Stimulated activated CD8-positive, alpha-beta memory T cell treated with anti-CD3 and anti-CD28 coated beads, Interleukin-7, amount 100 ng/mL, for 1 hour (primary cell): ENCODE results near the gene CYP27C1.

Experiments used
- DNase-seq, 2 donors: peaks; one replicate each; pipeline ENCODE4 v3.0.0-alpha.2; 2020; ENCODE audit warnings: low read depth in 2 of 2

CYP27C1 gene

DNA sequence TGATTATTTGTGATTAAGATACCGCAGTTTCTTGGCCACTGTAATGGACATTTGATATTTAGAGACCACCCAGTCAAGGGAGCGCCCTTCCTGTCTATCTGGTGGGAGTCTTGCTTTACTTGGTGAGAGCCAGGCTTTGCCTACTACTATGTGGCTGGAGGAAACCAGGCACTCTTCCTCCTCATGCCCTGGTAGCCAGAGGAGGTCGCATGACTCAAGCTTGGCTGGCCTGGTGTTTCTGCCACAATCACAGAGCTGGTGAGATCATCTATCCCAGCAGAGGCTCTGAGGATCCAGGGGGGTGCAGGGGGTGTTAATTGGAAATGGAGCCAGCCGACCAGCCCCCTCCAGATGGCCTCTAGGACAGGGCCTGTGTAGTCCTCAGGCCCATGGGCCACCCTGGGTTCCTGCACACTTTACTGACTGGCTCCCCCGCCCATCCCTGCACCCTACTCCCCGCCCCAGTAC is 66.4 kb downstream of the CYP27C1 start:
- no peak for DNase-seq

DNA sequence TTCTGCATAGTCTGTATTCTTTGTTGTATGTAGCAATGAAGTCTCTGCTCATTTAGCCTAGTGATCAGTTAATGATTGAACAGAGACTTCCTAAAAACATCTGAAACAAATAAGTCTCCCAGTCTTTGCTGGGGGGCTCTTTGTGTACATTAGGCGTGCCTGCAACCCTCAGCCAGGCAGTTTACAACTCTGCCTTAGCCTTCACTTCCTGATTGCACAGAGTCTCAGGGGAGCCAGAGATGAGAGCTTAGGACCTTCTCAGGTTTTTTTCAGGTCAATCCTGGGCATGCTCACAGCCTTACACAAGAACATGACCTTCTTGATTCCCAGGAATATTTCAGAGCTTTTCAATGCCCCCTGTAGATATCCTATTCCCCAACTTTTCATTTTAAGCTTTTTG is 69.1 kb downstream of the CYP27C1 start:
- no peak for DNase-seq

DNA sequence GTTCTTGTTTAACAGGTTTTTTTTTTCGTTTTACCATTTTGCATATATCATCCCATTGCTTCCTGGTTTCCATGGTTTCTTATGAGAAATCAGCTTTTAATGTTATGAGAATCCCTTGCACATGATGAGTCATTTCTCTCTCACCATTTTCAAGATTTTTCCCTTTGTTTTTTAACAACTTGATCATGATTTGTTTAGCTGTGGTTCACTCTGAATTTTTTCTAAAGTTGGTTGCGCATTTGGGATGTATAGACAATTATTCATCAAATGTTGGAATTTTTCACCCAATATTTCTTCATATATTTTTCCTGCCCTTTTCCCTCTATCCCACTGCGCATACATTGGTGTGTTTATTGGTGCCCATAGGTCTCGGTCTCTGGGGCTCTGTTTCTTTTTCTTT is 70.7 kb downstream of the CYP27C1 start:
- no peak for DNase-seq

DNA sequence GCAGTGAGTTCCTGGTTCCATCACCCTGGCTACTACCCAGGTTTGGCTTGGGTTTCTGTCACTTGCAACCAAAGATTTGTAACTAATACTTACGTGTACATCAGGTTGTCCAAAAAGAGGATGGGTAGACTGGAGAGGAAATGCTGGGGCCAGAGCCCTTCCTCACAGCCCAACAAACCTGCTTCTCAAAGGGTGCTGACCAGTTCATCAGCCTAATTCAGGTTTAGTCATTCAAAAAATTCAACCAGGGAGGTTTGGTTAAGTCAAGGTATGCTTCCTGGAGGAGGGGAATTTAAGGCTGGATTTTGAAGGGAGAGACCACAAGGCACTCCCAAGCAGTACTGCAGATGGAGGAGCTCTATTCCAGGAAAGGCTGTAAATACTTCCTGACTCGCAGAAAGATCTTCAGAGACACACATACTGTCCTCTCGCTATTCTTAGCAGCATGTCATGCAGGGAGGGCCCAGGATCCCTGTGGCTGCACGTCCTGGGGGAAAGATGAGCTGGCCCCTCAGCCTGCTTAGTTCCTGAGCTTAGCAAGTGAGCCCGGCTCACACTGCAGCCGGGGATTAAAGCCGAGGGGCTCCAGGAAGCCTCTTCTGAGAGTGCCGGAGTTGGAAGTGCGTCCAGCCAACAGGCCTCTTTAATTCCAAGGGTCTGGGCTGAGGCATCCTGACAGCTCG is 73.1 kb downstream of the CYP27C1 start:
- DNase-seq, result no peak

DNA sequence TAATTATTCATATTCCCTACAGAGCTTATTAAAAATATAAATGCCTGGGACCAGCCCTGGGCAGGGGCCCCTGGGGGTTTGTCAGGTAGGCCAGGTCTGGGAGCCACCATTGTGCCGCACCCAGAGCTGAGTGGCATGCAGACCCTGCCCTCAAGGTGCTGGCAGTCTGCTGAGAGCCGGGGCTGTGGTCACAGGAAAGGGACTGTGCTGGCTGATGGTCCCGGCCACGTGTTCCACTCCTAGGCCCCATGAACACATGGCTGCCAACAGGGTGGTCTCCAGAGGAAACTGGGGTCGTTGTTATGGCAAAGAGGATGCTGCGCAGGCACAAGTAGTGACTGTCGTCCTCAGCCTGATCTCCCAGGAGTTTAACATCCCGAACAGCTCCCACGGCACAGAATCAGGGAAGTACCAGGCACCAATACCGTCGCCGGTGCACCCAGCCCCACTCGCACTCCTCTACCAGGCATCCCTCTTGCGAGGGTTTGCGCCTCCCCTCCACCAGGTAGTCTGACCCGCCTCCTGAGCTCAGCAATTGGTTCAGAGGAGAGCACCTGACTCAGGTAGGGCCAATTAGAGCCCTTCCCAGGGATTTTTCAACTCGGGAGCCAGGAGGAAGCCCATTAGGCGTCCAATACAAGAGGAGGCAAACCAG is 73.9 kb downstream of the CYP27C1 start:
- no peak for DNase-seq

DNA sequence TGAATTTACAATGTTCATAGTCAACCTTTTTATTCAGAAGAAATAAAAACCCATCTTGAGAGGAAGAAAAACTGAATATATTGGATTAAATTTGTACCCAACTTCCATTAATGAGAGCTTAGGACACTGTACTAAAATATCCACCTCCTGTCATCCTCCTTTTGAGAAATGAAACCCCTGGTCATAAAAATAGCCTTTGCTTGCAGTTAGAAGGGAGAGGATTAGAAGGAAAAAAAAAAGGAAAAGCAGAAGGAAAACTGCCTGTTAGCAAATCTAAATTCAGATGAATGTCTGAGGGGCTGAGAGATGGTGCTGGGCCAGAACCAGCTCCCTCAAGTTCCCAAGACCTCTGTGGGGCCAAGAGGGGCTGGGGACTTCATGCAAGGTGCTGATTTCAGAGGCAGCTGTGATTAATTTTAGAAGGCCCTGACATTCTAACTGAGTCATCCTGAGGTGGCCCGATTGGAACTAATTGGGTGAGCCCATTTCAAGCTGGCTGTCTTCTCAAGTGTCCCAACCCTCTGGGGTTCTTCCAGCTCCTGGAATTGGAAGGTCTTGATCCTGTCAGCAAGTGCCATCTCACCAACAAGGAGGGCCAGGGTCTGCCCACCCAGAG is 74.7 kb downstream of the CYP27C1 start:
- DNase-seq, result no peak

DNA sequence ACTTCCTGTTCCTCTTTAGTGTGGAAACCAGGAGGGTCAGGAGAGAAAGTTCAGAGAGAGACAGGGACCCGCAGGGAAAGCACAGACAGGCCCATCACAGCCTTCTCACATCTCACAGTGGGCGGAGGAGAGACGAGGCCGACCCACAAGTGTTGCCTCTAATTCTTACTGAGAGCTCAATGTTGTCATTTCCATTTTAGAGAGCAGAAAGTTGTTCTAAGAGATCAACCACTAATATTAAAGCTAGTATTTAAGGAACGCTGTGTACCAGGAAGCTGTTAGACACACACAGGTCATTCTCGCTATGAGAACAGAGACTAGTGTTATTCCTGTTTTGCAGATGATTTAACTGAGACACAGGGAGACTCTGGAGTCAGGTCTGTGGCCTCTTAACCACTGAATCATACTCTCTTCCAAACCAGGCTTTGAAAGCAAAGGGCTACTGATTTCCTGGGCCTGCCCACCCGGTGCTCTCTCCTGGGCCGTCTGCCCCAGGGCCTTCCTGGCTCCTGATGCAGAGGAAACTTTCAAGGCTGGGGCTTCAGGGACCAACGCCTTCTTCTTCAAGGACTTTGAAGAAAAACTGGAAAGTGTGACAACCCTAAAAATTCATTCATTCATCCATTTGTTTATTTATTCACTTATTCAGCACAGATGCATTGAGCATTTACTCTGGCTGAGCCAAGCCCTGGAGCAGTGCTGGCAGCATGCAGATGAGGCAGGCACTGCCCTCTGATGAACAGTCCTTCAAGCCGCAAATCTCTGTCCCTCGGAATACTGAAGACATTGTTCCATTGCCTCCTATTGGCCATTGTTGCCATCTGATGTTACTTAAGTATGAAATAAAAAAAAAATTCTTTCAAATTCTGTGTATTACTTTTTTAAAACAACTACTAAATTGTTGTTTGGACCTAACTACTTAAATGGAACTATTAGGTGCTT is 76.0 kb downstream of the CYP27C1 start:
- DNase-seq, result no peak

DNA sequence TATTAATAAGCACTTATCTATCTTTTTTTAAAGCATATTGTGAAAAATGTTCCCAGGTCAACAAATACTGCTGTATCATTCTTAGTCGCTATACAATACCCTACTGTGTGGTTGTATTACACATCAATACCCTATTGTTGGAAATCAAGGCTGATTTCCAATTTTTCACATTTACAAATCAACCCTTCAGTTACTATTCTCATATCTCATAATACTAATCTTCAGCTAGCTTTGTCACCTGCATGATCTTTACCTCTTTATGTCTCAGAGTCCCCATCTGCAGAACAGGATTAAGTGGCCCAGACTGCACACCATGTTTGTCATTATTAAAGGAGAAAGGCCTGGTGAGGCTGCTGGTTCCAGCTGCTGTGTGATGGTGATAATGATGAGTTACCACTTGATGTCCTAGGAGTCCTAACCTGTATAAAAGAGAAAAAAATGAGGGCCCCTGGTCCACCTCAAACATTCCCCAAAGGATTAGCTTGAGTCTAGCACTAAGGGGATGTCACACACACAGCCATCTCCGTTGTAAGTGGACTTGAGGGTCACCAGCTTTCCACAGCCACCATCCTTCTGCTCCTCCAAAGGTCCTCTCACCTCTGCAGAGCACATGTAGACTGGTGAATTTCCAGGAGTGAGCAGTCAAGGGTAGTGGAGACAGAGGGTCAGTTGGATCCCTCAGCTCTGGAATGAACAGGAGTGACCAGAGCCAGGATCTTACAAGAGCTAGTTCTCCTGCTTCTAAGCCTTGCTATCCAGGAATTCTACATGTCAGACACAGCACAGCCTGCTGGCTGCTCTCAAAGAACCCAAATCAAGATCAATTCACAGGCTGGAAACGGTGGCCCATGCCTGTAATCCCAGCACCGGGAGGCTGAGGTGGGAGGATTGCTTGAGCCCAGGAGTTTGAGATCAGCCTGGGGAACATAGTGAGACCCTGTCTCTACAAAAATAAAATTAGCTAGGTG is 77.2 kb downstream of the CYP27C1 start:
- DNase-seq, result no peak

DNA sequence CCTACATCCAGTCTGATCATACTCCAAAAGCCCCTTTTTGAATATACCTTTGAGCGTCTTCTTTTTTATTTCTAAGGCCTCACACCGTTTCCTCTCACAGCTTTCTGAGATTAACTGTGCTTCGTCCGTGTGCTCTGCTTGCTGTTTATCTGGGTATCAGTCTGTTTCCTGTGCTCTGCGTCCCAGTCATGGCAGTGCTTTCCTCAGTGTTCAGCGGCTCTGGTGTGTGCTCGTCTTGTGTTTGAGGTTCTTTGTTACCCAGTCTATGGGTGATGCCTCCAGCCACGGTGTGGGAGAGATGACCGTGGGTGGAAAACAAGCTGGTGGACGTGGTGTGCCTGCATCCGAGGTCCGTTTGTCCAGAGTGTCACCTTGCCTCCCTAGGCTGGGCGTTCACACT is 79.6 kb downstream of the CYP27C1 start:
- DNase-seq, result no peak

DNA sequence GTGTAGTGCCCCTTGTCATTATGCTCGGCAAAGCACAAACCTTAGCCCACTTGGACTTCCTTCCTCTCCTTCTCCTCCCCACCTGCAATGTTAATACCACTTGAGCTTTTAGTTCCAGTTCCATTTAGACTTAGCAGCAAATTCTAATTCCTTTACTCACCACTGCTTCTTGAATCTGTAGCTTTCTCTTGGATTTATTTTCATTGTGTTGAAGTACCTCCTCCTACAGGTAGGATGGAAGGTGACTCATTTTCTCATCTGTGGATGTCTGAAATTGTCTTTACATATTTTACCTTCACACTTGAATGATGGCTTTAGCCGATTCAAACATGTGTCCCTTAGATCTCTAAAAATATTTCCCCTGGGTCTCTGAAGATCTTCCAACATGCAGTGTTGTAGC is 80.3 kb downstream of the CYP27C1 start:
- DNase-seq, result no peak

DNA sequence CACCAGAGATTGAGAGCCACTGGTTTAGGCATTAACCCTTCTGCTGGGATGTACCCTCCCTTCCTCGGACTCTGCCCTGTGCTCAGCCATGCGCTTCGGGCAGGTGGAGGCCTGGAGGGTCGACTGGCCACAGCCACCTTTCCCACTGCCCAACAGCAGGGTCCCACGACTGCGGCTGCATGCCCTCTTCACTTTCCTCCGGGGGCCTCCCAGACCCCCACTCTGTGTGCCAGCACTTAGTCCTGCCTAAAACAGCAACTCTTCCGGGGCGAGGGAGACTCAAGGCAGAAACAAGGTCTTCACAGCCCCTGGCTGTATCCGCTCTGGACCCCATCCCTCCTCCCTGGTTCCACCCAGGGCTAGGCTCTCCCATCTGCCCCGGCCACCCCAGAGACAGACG is 81.8 kb downstream of the CYP27C1 start:
- no peak for DNase-seq

DNA sequence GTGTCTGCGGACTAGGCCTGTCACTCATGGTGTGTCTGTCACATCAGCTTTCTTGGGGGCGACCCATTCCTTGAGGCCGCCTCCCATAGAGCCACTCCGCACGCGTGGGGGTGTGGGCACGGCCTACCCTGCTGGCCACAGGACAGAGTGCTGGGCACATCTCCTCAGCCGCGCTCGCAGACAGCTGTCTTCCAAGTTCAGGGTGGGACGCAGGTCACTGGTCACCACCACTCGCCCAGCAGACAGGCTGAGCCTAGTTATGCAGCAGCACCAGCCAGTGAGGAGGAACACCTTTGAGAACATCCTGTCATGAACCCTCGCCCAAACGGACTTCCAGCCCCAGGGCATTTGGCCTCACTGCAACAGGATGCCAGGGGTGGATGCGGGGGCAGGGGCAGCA is 82.4 kb downstream of the CYP27C1 start:
- no peak for DNase-seq

DNA sequence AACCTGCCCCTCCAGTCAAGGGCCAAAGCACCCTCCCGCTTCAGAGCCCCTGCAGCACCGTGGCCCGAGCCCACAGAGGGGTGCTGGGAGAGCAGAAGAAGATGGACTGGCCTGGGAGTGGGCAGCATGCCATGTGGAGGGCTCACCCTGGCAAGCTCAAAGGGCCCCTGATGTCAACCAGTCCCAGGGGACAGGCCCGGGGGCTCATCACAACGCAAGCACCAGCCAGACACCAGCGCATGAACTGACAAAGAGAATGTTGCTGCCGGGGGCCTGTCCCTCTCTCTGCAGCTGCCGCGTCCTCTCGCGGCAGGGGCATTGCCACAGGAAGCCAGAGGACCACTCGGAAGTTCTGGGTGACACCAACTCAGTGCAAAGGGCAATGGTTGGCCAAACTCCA is 82.9 kb downstream of the CYP27C1 start:
- DNase-seq, result no peak

DNA sequence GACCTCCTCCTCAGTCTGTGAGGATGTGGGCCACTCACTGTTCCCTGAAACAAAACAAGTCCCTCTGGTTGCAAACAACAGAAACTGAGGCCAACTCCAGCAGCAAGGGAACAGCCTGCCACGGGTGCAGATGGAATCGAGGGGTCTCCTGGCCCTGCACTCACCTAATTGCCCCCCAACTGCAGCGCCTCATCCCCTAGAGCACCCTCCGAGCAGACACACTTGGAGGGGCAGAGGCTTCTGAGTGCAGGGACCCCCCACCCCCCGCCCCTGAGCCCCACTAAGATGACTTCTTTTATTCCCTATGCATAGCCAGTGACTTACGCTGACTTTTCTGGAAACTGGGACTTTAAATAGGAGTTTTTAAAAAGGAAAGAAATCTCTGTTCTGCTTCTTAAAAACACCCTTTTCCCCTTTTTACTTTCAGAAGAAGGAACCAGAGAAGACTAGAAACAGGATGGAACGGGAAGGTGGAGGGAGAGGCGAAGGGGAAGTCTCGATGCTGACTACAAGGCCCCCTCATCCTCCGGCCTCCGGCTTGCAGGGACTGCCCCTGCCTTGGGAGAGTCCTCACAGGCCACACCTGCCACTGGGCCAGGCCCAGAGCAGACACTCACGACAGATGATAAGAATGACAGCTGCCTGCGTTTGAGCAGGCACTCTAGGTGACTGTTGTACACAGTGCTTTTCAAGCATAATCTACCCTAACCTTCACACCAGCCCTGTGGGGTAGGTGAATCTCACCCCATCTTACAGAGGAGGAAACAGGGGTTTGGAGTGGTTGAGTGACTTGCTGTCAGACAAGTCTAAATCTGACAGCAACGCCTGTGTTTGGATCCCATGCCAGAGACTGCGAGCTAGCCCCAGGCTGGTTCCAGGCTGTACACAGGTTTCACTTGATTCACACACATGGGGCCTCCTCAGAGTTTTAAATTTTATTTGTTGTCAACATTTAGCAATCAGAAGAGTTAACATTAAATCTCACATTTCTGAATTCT is 85.0 kb downstream of the CYP27C1 start:
- no peak for DNase-seq

DNA sequence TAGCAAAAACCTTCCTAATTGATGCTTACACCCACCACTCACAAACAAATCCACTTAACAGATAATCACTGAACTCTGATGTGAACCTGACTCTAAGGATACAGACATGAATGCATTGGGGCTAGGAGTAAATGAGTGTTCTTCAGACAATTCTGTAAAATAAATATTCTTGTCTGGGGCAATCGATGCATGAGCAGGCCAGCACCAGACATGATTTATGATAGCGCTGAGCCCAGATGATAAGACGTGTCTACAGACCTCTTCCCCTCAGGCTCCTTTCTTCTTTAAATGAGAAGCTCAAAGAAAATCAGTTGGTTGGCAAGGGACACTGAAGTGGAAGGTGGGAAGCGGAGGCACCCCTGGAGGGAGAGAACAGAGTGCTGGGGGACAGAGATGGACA is 85.9 kb downstream of the CYP27C1 start:
- DNase-seq, result no peak
